ENCODE data around the gene EXOC6B.
"Not testable (repeated sequence)": the region's sequence is repeated elsewhere in the genome, so short reads cannot be mapped to it uniquely, and the experiment has no call there.

EXOC6B gene

GRCh38 chr2:72629062-72629461 lies 196.8 kb downstream of the EXOC6B start:
- H3K27ac ChIP-seq: no peak overlapping the region
- no peak for DNase-seq (ENCODE audit: low read depth, low spot score)

GRCh38 chr2:72627083-72627482 lies 198.8 kb downstream of the EXOC6B start:
- no peak overlapping the region for H3K27ac ChIP-seq
- no peak for DNase-seq (ENCODE audit: low read depth, low spot score)

GRCh38 chr2:72625366-72625765 lies 200.5 kb downstream of the EXOC6B start:
- DNase-seq (ENCODE audit: low read depth, low spot score): no peak
- no peak overlapping the region for H3K27ac ChIP-seq

GRCh38 chr2:72623481-72623880 lies 202.4 kb downstream of the EXOC6B start:
- DNase-seq (ENCODE audit: low read depth, low spot score): no peak
- no peak overlapping the region for H3K27ac ChIP-seq

- DNase-seq (ENCODE audit: low read depth, low spot score): peak; percentile 22
- H3K27ac ChIP-seq: no peak overlapping the region
These were observed 206.2 kb downstream of the EXOC6B start for GRCh38 chr2:72619626-72620025.

- DNase-seq (ENCODE audit: low read depth, low spot score): no peak
- no peak overlapping the region for H3K27ac ChIP-seq
These were observed 211.9 kb downstream of the EXOC6B start for GRCh38 chr2:72613931-72614330.

- DNase-seq (ENCODE audit: low read depth, low spot score): no peak
These were observed 213.1 kb downstream of the EXOC6B start for GRCh38 chr2:72612614-72613160.

GRCh38 chr2:72607189-72607588 lies 218.6 kb downstream of the EXOC6B start:
- no peak overlapping the region for H3K27ac ChIP-seq
- no peak for DNase-seq (ENCODE audit: low read depth, low spot score)

More at GRCh38 chr2:72612614-72613160, 213.1 kb downstream of the EXOC6B start:
- H3K27ac ChIP-seq: no peak overlapping the region

GRCh38 chr2:72605836-72606442 lies 219.9 kb downstream of the EXOC6B start:
- H3K27ac ChIP-seq: no peak overlapping the region
- DNase-seq (ENCODE audit: low read depth, low spot score): no peak

- no peak overlapping the region for H3K27ac ChIP-seq
- no peak for DNase-seq (ENCODE audit: low read depth, low spot score)
These were observed 221.4 kb downstream of the EXOC6B start for GRCh38 chr2:72604468-72604867.

GRCh38 chr2:72603481-72603880 lies 222.4 kb downstream of the EXOC6B start:
- H3K27ac ChIP-seq: no peak overlapping the region
- no peak for DNase-seq (ENCODE audit: low read depth, low spot score)

- no peak for DNase-seq (ENCODE audit: low read depth, low spot score)
- no peak overlapping the region for H3K27ac ChIP-seq
These were observed 223.1 kb downstream of the EXOC6B start for GRCh38 chr2:72602711-72603110.

GRCh38 chr2:72602095-72602494 lies 223.7 kb downstream of the EXOC6B start:
- no peak overlapping the region for H3K27ac ChIP-seq
- DNase-seq (ENCODE audit: low read depth, low spot score): no peak

- DNase-seq (ENCODE audit: low read depth, low spot score); H3K27ac ChIP-seq: not testable (repeated sequence)
These were observed 242.0 kb downstream of the EXOC6B start for GRCh38 chr2:72583836-72584235.

GRCh38 chr2:72583376-72583775 lies 242.5 kb downstream of the EXOC6B start:
- no peak overlapping the region for H3K27ac ChIP-seq
- DNase-seq (ENCODE audit: low read depth, low spot score): no peak

GRCh38 chr2:72581560-72582181 lies 244.2 kb downstream of the EXOC6B start:
- no peak for DNase-seq (ENCODE audit: low read depth, low spot score)
- H3K27ac ChIP-seq: no peak overlapping the region

GRCh38 chr2:72579591-72580180 lies 246.1 kb downstream of the EXOC6B start:
- no peak for DNase-seq (ENCODE audit: low read depth, low spot score)
- no peak overlapping the region for H3K27ac ChIP-seq

GRCh38 chr2:72576861-72577260 lies 249.0 kb downstream of the EXOC6B start:
- no peak for DNase-seq (ENCODE audit: low read depth, low spot score)
- H3K27ac ChIP-seq: no peak overlapping the region

GRCh38 chr2:72576459-72576858 lies 249.4 kb downstream of the EXOC6B start:
- no peak for DNase-seq (ENCODE audit: low read depth, low spot score)
- no peak overlapping the region for H3K27ac ChIP-seq

- no peak overlapping the region for H3K27ac ChIP-seq
- no peak for DNase-seq (ENCODE audit: low read depth, low spot score)
These were observed 250.9 kb downstream of the EXOC6B start for GRCh38 chr2:72574886-72575285.

GRCh38 chr2:72573232-72573631 lies 252.6 kb downstream of the EXOC6B start:
- no peak for DNase-seq (ENCODE audit: low read depth, low spot score)
- H3K27ac ChIP-seq: no peak overlapping the region

All from epithelial cell of prostate (primary cell).